ENCODE results near the gene APOBEC2.

DNA sequence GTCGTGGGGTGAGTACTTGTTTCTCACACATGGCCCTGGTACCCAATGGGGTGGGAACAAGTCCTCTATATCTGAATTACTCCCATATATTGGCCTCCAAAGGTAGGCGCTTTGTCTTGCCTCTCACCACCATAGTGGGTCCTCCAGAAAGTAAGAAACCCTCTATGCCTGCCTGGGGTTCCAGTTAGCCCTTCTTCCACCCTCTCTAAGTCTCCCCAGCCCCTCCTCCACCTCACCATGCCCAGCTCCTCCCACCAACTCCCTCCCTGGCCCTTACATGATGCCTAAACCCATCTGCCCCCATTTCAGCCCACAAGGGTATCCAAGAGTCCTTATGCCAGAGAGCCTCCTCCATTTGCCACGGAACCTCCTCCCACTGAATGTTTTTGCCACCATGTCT is 9.9 kb upstream of the APOBEC2 start:
- TF ChIP-seq, protein P1, sequence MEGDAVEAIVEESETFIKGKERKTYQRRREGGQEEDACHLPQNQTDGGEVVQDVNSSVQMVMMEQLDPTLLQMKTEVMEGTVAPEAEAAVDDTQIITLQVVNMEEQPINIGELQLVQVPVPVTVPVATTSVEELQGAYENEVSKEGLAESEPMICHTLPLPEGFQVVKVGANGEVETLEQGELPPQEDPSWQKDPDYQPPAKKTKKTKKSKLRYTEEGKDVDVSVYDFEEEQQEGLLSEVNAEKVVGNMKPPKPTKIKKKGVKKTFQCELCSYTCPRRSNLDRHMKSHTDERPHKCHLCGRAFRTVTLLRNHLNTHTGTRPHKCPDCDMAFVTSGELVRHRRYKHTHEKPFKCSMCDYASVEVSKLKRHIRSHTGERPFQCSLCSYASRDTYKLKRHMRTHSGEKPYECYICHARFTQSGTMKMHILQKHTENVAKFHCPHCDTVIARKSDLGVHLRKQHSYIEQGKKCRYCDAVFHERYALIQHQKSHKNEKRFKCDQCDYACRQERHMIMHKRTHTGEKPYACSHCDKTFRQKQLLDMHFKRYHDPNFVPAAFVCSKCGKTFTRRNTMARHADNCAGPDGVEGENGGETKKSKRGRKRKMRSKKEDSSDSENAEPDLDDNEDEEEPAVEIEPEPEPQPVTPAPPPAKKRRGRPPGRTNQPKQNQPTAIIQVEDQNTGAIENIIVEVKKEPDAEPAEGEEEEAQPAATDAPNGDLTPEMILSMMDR (IDR thresholded peaks at IDR 0.05): no peak
- TF ChIP-seq EP300 (IDR thresholded peaks at IDR 0.05) (no peak), POLR2A (IDR thresholded peaks at IDR 0.05) (no peak)
